Thyroid gland (tissue), 4 donors: ENCODE measurements around the gene RALY. TPM values are rescaled to one million over a fixed set of nuclear protein-coding genes. Genes with fewer than 3 reads are reported as not detected.

ENCODE experiments used
- DNase-seq, 2 donors: peaks; one replicate each; pipeline ENCODE4 v3.0.0-alpha.2; 2019
- H3K27ac ChIP-seq, 3 donors: fragments of 200-600 bp; sonication (generic); 1 replicate in 2 of 3; 2 replicates in 1 of 3; pipeline ENCODE4 v1.5.1; 2016 to 2019; ENCODE audit warnings: mild to moderate bottlenecking in 1 of 3, moderate library complexity in 1 of 3
- H3K27me3 ChIP-seq: fragments of 200-600 bp; sonication (generic); one replicate; pipeline ENCODE4 v1.5.1; 2019
- H3K36me3 ChIP-seq, 2 donors: fragments of 200-600 bp; sonication (generic); one replicate each; pipeline ENCODE4 v1.5.1; 2016 to 2019
- H3K4me1 ChIP-seq, 2 donors: fragments of 200-600 bp; sonication (generic); one replicate each; pipeline ENCODE4 v1.5.1; 2017 to 2019
- H3K4me3 ChIP-seq, 3 donors: fragments of 200-600 bp; sonication (generic); replicated peaks in 1 of 3; 1 replicate in 2 of 3; 2 replicates in 1 of 3; pipeline ENCODE4 v1.5.1; 2016; ENCODE audit warnings: mild to moderate bottlenecking in 1 of 3
- H3K9me3 ChIP-seq: fragments of 200-600 bp; sonication (generic); one replicate; pipeline ENCODE4 v1.5.1; 2017
- CTCF ChIP-seq, 6 experiments: fragments of 200-600 bp in 3 of 6; fragments of 450-650 bp in 3 of 6; sonication (generic) in 3 of 6; IDR thresholded peaks; one replicate each; pipeline ENCODE4 v1.5.1; 2016 to 2019; ENCODE audit warnings: antibody characterized with exemption in 6 of 6, mild to moderate bottlenecking in 2 of 6, inconsistent platforms in 1 of 6, moderate library complexity in 1 of 6
- POLR2A ChIP-seq, 2 donors: fragments of 450-650 bp; IDR thresholded peaks; one replicate each; pipeline ENCODE4 v1.6.1; 2017; ENCODE audit warnings: antibody characterized with exemption in 2 of 2, mild to moderate bottlenecking in 2 of 2, moderate library complexity in 1 of 2
- WGBS, 2 donors: methylation state at CpG; one replicate each; pipeline ENCODE4 v1.1.5; 2017; 5-methylcytosine and 5-hydroxymethylcytosine counted together
- intact Hi-C: fragments of 100-400 bp; cut with DNase I; formaldehyde crosslinking; loops from one replicate; pipeline ENCODE4 v1.15.1; 2023
- total RNA-seq, 4 donors: library from RNA; depleted of rRNA; stranded (reverse); fragments of >200 nt; gene quantifications; one replicate each; pipeline ENCODE4 v1.2.3, GENCODE V29; 2016

RALY gene
- total RNA-seq, 4 donors from 2014 or later: 124 to 208 (median 151) TPM

- WGBS, 2 donors: 0 to 1% methylated on average over 35 to 38 of the region's 81 CpGs
- Histone ChIP-seq H3K36me3 (no peaks in the 10 kb centered on the region), H3K4me1 (peaks cover 12 to 21% of the 10 kb centered on the region in 2 donors), H3K27ac (peak within 1 kb of the TSS; percentile 84 to 96 (median 96)), H3K4me3 (peak within 1 kb of the TSS; percentile 64 to 99 (median 69)), H3K27me3 (no peaks in the 10 kb centered on the region), H3K9me3 (no peaks in the 10 kb centered on the region)
- peak in 1 of 6 experiments; percentile 3 for TF ChIP-seq CTCF (IDR thresholded peaks at IDR 0.05)
- peak; percentile 86 to 97 for TF ChIP-seq POLR2A (IDR thresholded peaks at IDR 0.05)
- intact Hi-C loops: loop anchor here (10.0 kb wide), 2 partner anchors 307 to 437 kb away; partner anchors contain the start of gene NECAB3
- DNase-seq: peak; percentile 95 to 96
Observed at GRCh38 chr20:34111702-34112599, 118.2 kb downstream of the RALY start, which contains the start of gene EIF2S2. Gene EIF2S2, minus strand, starts transcription at chr20:34112243. Its CDS starts 133 bp downstream, at chr20:34112110.

- Histone ChIP-seq H3K4me3 (peak overlapping the region in 2 of 3 donors; percentile 6 to 99), H3K4me1 (peaks cover 12 to 20% of the 10 kb centered on the region in 2 donors), H3K9me3 (no peaks in the 10 kb centered on the region), H3K27me3 (no peaks in the 10 kb centered on the region), H3K36me3 (no peaks in the 10 kb centered on the region), H3K27ac (peak overlapping the region; percentile 4 to 96 (median 77))
- intact Hi-C loops: loop anchor here (10.0 kb wide), 2 partner anchors 308 to 438 kb away; partner anchors contain the start of gene NECAB3
- DNase-seq: peak; percentile 25 to 34
- TF ChIP-seq POLR2A (IDR thresholded peaks at IDR 0.05) (no peak), CTCF (IDR thresholded peaks at IDR 0.05) (peak in 1 of 6 experiments; percentile 0)
- WGBS, 2 donors: 4 to 5% methylated on average over 18 of the region's 18 CpGs
Observed at GRCh38 chr20:34112600-34113101, 118.9 kb downstream of the RALY start.

GRCh38 chr20:34114809-34115208 is 121.1 kb downstream of the RALY start:
- intact Hi-C loops: loop anchor here (10.0 kb wide), 2 partner anchors 310 to 440 kb away; partner anchors contain the start of gene NECAB3
- H3K27me3 ChIP-seq: no peaks in the 10 kb centered on the region
- no peak for DNase-seq
- H3K4me3 ChIP-seq: no peak overlapping the region
- H3K9me3 ChIP-seq: no peaks in the 10 kb centered on the region
- WGBS, 2 donors: 77 to 88% methylated on average over 4 of the region's 4 CpGs
- H3K36me3 ChIP-seq: no peaks in the 10 kb centered on the region
- H3K27ac ChIP-seq: no peak overlapping the region
- TF ChIP-seq POLR2A (IDR thresholded peaks at IDR 0.05) (no peak), CTCF (IDR thresholded peaks at IDR 0.05) (no peak)
- H3K4me1 ChIP-seq: peaks cover 12% of the 10 kb centered on the region in 2 donors

GRCh38 chr20:34115232-34115631 is 121.5 kb downstream of the RALY start:
- H3K27me3 ChIP-seq: no peaks in the 10 kb centered on the region

More at GRCh38 chr20:34115232-34115631, 121.5 kb downstream of the RALY start:
- intact Hi-C loops: loop anchor here (10.0 kb wide), 2 partner anchors 310 to 440 kb away; partner anchors contain the start of gene NECAB3
- no peak overlapping the region for H3K27ac ChIP-seq
- H3K4me3 ChIP-seq: no peak overlapping the region
- H3K4me1 ChIP-seq: peaks cover 7 to 9% of the 10 kb centered on the region in 2 donors
- TF ChIP-seq POLR2A (IDR thresholded peaks at IDR 0.05) (no peak), CTCF (IDR thresholded peaks at IDR 0.05) (no peak)
- no peak for DNase-seq
- H3K36me3 ChIP-seq: no peaks in the 10 kb centered on the region
- no peaks in the 10 kb centered on the region for H3K9me3 ChIP-seq
